Measurements from ENCODE around the gene MTO1. TPM values are rescaled to one million over a fixed set of nuclear protein-coding genes. Genes with fewer than 3 reads are reported as not detected.

The MTO1 gene
- total RNA-seq, 1 donor from 2014 or later, result 27.5 TPM

- no peak for DNase-seq (ENCODE audit: low read depth)
- TF ChIP-seq CTCF (IDR thresholded peaks at IDR 0.05; ENCODE audit: insufficient read depth, low read length, poor library complexity, severe bottlenecking), result no peak
- Histone ChIP-seq H3K36me3 (ENCODE audit: control insufficient read depth, insufficient read depth, low read length) (peaks cover 2% of the 10 kb centered on the region), H3K4me3 (ENCODE audit: low read depth, low read length) (no peak overlapping the region), H3K27me3 (ENCODE audit: control insufficient read depth, insufficient read depth, low read length) (no peaks in the 10 kb centered on the region)
These were observed 10.3 kb downstream of the MTO1 start for GRCh38 chr6:73471686-73472290.

GRCh38 chr6:73476723-73477122 is 15.2 kb downstream of the MTO1 start:
- Histone ChIP-seq H3K27me3 (ENCODE audit: control insufficient read depth, insufficient read depth, low read length) (no peaks in the 10 kb centered on the region), H3K36me3 (ENCODE audit: control insufficient read depth, insufficient read depth, low read length) (peaks cover 2% of the 10 kb centered on the region)
- no peak for TF ChIP-seq CTCF (IDR thresholded peaks at IDR 0.05; ENCODE audit: insufficient read depth, low read length, poor library complexity, severe bottlenecking)

GRCh38 chr6:73477407-73477806 is 15.9 kb downstream of the MTO1 start:
- no peak for DNase-seq (ENCODE audit: low read depth)
- no peak for TF ChIP-seq CTCF (IDR thresholded peaks at IDR 0.05; ENCODE audit: insufficient read depth, low read length, poor library complexity, severe bottlenecking)
- H3K27me3 ChIP-seq (ENCODE audit: control insufficient read depth, insufficient read depth, low read length), result no peaks in the 10 kb centered on the region
- no peak overlapping the region for H3K4me3 ChIP-seq (ENCODE audit: low read depth, low read length)
- H3K36me3 ChIP-seq (ENCODE audit: control insufficient read depth, insufficient read depth, low read length), result peaks cover 2% of the 10 kb centered on the region

More at GRCh38 chr6:73476723-73477122, 15.2 kb downstream of the MTO1 start:
- no peak for DNase-seq (ENCODE audit: low read depth)
- H3K4me3 ChIP-seq (ENCODE audit: low read depth, low read length), result no peak overlapping the region

GRCh38 chr6:73481969-73482368 is 20.4 kb downstream of the MTO1 start:
- Histone ChIP-seq H3K4me3 (ENCODE audit: low read depth, low read length) (no peak overlapping the region), H3K27me3 (ENCODE audit: control insufficient read depth, insufficient read depth, low read length) (no peaks in the 10 kb centered on the region), H3K36me3 (ENCODE audit: control insufficient read depth, insufficient read depth, low read length) (no peaks in the 10 kb centered on the region)
- no peak for DNase-seq (ENCODE audit: low read depth)
- no peak for TF ChIP-seq CTCF (IDR thresholded peaks at IDR 0.05; ENCODE audit: insufficient read depth, low read length, poor library complexity, severe bottlenecking)

GRCh38 chr6:73484438-73484837 is 22.9 kb downstream of the MTO1 start:
- H3K36me3 ChIP-seq (ENCODE audit: control insufficient read depth, insufficient read depth, low read length), result no peaks in the 10 kb centered on the region
- no peak for TF ChIP-seq CTCF (IDR thresholded peaks at IDR 0.05; ENCODE audit: insufficient read depth, low read length, poor library complexity, severe bottlenecking)
- H3K27me3 ChIP-seq (ENCODE audit: control insufficient read depth, insufficient read depth, low read length), result no peaks in the 10 kb centered on the region
- no peak overlapping the region for H3K4me3 ChIP-seq (ENCODE audit: low read depth, low read length)
- no peak for DNase-seq (ENCODE audit: low read depth)

- no peaks in the 10 kb centered on the region for H3K27me3 ChIP-seq (ENCODE audit: control insufficient read depth, insufficient read depth, low read length)
- no peak for DNase-seq (ENCODE audit: low read depth)
- TF ChIP-seq CTCF (IDR thresholded peaks at IDR 0.05; ENCODE audit: insufficient read depth, low read length, poor library complexity, severe bottlenecking), result no peak
- H3K36me3 ChIP-seq (ENCODE audit: control insufficient read depth, insufficient read depth, low read length), result no peaks in the 10 kb centered on the region
- no peak overlapping the region for H3K4me3 ChIP-seq (ENCODE audit: low read depth, low read length)
These were observed 25.9 kb downstream of the MTO1 start for GRCh38 chr6:73487473-73487872.
